HEK293T (cell line): ENCODE results near the gene PAIP2.
"Not testable (repeated sequence)": the region's sequence is repeated elsewhere in the genome, so short reads cannot be mapped to it uniquely, and the experiment has no call there.

Source experiments
- CTCF ChIA-PET: fragments of 350-600 bp; formaldehyde crosslinking; extraction: SDS; loops from one replicate; lab custom pipeline; 2021; ENCODE audit warnings: antibody characterized with exemption, inconsistent platforms; lab: Yijun Ruan, JAX
- POLR2A ChIA-PET: fragments of 350-600 bp; formaldehyde crosslinking; extraction: SDS; loops from one replicate; lab custom pipeline; 2020; ENCODE audit warnings: antibody characterized with exemption, inconsistent platforms; lab: Yijun Ruan, JAX
- DNase-seq: peaks from one replicate; pipeline ENCODE4 v3.0.0; 2012; ENCODE audit warnings: mixed read lengths; ENCODE audit errors: extremely low spot score
- ARNT ChIP-seq: fragments of 450-650 bp; IDR thresholded peaks from 2 replicates; pipeline ENCODE4 v1.6.1; 2017; ENCODE audit warnings: mild to moderate bottlenecking
- BHLHE40 ChIP-seq: fragments of 450-650 bp; IDR thresholded peaks from 2 replicates; pipeline ENCODE4 v1.6.1; 2016; ENCODE audit warnings: mild to moderate bottlenecking, moderate library complexity, borderline replicate concordance
- CTBP1 ChIP-seq: fragments of 450-650 bp; IDR thresholded peaks from 2 replicates; pipeline ENCODE4 v1.6.1; 2016; ENCODE audit warnings: borderline replicate concordance
- ELF4 ChIP-seq: fragments of 450-650 bp; IDR thresholded peaks from 2 replicates; pipeline ENCODE4 v1.6.1; 2017; ENCODE audit warnings: antibody characterized with exemption
- FOXA1 ChIP-seq: fragments of 450-650 bp; IDR thresholded peaks from 2 replicates; pipeline ENCODE4 v1.6.1; 2016; ENCODE audit warnings: mild to moderate bottlenecking
- FOXK2 ChIP-seq: fragments of 450-650 bp; IDR thresholded peaks from 2 replicates; pipeline ENCODE4 v1.6.1; 2016; ENCODE audit warnings: mild to moderate bottlenecking
- FOXM1 ChIP-seq: fragments of 450-650 bp; IDR thresholded peaks from 2 replicates; pipeline ENCODE4 v1.6.1; 2017; ENCODE audit warnings: mild to moderate bottlenecking, borderline replicate concordance
- HDGF ChIP-seq: fragments of 450-650 bp; IDR thresholded peaks from 2 replicates; pipeline ENCODE4 v1.6.1; 2017; ENCODE audit warnings: antibody characterized with exemption, borderline replicate concordance
- L3MBTL2 ChIP-seq: fragments of 450-650 bp; conservative IDR thresholded peaks from 2 replicates; pipeline ENCODE4 v1.6.1; 2016; ENCODE audit warnings: mild to moderate bottlenecking
- LEF1 ChIP-seq: fragments of 450-650 bp; IDR thresholded peaks from 2 replicates; pipeline ENCODE4 v1.6.1; 2017; ENCODE audit warnings: mild to moderate bottlenecking, borderline replicate concordance
- NFRKB ChIP-seq: fragments of 450-650 bp; IDR thresholded peaks from 2 replicates; pipeline ENCODE4 v1.6.1; 2016; ENCODE audit warnings: mild to moderate bottlenecking, moderate library complexity
- PKNOX1 ChIP-seq: fragments of 450-650 bp; IDR thresholded peaks from 2 replicates; pipeline ENCODE4 v1.6.1; 2016
- SP1 ChIP-seq: fragments of 450-650 bp; IDR thresholded peaks from 2 replicates; pipeline ENCODE4 v1.6.1; 2017
- SUZ12 ChIP-seq: fragments of 450-650 bp; IDR thresholded peaks from 2 replicates; pipeline ENCODE4 v1.6.1; 2016; ENCODE audit warnings: mild to moderate bottlenecking
- TARDBP ChIP-seq: fragments of 450-650 bp; IDR thresholded peaks from 2 replicates; pipeline ENCODE4 v1.6.1; 2016
- ZNF384 ChIP-seq: fragments of 450-650 bp; IDR thresholded peaks from 2 replicates; pipeline ENCODE4 v1.6.1; 2016

The PAIP2 gene

GRCh38 chr5:139308797-139309196 lies 32.9 kb upstream of the PAIP2 start:
- POLR2A ChIA-PET = interaction anchor here (11.8 kb wide), 1 partner anchor 14 kb away, joined by 104 read pairs; the partner anchor contains the start of gene MATR3
- DNase-seq = no peak

DNA sequence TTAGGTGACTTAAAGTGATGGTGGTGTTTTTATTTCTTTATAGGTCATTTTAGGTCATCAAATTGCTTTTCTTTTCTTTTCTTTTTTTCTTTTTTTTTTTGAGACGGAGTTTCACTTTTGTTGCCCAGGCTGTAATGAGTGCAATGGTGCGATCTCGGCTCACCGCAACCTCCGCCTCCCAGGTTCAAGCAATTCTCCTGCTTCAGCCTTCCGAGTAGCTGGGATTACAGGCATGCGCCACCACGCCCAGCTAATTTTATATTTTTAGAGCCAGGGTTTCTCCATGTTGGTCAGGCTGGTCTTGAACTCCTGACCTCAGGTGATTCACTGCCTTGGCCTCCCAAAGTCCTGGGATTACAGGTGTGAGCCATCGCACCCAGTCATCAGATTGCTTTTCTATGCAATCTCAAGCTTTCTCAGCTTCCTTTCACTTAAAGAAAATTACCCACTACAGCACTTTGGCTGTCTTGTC lies 30.9 kb upstream of the PAIP2 start:
- CTCF ChIA-PET = interaction anchor here (0.5 to 0.9 kb wide), 5 partner anchors 36 to 1071 kb away, joined by 3 to 7 read pairs (median 4); no protein-coding TSS in a partner anchor
- POLR2A ChIA-PET = interaction anchor here (11.8 kb wide), 1 partner anchor 16 kb away, joined by 104 read pairs; the partner anchor contains the start of gene MATR3
- not testable (repeated sequence) for DNase-seq

More at GRCh38 chr5:139308797-139309196, 32.9 kb upstream of the PAIP2 start:
- no peak for TF ChIP-seq ZNF384
- TF ChIP-seq NFRKB = no peak
- TF ChIP-seq L3MBTL2 = no peak
- TF ChIP-seq FOXM1 = no peak
- no peak for TF ChIP-seq TARDBP
- CTCF ChIA-PET = interaction anchor here (0.5 kb wide), 1 partner anchor 729 kb away, joined by 3 read pairs; no protein-coding TSS in a partner anchor

DNA sequence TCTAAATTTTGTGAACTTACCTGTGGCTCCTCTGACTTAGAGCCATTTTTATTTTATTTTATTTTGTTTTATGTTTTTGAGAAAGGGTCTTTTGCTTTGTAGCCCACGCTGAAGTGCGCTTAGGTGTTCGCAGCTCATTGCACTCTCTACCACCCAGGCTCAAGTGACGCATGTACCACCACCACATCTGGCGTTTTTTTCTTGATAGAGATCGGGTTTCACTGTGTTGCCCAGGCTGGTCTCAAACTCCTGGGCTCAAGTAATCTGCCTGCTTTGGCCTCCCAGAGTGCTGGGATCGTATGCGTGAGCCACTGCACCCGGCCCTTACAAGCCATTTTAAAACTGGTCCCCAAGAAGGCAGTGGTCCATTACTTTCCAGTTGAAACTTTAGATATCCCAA lies 29.6 kb upstream of the PAIP2 start:
- DNase-seq = no peak
- POLR2A ChIA-PET = interaction anchor here (11.8 kb wide), 1 partner anchor 17 kb away, joined by 104 read pairs; the partner anchor contains the start of gene MATR3
- CTCF ChIA-PET = interaction anchor here (0.6 to 1.4 kb wide), 2 partner anchors 18 to 23 kb away, joined by 3 to 5 read pairs; partner anchors contain the start of gene MATR3
- TF ChIP-seq ARNT = no peak
- peak; percentile 79 for TF ChIP-seq ZNF384
- TF ChIP-seq TARDBP = no peak

DNA sequence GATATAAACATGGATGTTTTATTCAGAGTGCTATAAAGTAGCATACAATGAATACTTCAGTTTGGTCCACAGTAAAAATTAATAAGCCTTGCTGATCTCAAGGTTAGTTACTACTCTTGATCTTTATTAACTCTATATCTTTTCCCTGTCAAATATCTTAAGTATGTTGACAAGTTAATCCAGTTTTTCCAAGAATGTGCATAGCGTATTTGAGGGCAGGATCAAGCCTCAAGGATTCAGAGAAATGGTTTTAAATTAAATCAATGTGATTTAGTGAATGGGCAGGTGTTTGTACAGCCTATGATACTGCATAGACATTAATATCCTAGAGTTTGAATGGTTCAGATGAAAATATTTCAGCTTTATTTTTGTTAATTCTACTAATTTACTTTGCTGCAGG lies 27.4 kb upstream of the PAIP2 start:
- POLR2A ChIA-PET = no interaction called here
- CTCF ChIA-PET = interaction anchor here (1.0 kb wide), 1 partner anchor 28 kb away, joined by 3 read pairs; the partner anchor contains the start of gene PAIP2

GRCh38 chr5:139315056-139315615 lies 26.5 kb upstream of the PAIP2 start:
- DNase-seq = no peak
- ChIA-PET POLR2A (no interaction called here), CTCF (no interaction called here)
- TF ChIP-seq LEF1 (no peak), ZNF384 (no peak), ELF4 (no peak), NFRKB (no peak), BHLHE40 (no peak), ARNT (no peak), HDGF (no peak)

More for the DNA sequence above, 27.4 kb upstream of the PAIP2 start:
- no peak for DNase-seq
- no peak for TF ChIP-seq ZNF384
- no peak for TF ChIP-seq LEF1
- TF ChIP-seq SUZ12 = no peak

- POLR2A ChIA-PET = interaction anchor here (2.0 kb wide), 1 partner anchor 41 kb away, joined by 4 read pairs; no protein-coding TSS in a partner anchor
- TF ChIP-seq SUZ12 (no peak), FOXA1 (no peak), FOXM1 (no peak), ARNT (no peak), SP1 (no peak), LEF1 (no peak)
- CTCF ChIA-PET = interaction anchor here (0.6 kb wide), 1 partner anchor 23 kb away, joined by 3 read pairs; no protein-coding TSS in a partner anchor
Observed at GRCh38 chr5:139335811-139336210, 5.8 kb upstream of the PAIP2 start.

DNA sequence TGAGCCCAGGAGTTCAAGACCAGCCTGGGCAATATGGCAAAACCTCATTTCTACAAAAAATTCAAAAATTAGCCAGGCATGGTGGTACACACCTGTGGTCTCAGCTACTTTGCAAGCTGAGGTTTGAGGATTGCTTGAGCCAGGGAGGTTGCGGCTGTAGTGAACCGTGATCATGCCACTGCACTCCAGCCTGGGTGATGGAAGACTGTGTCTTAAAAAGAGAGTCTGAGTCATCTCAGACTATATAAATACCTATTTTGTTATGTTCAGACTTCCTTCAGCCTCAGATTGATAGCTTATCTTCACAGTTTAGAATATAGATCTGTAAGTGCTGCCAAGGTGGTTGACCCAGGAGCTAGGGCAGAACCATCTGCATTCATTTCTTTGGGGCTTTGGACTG lies 1.6 kb upstream of the PAIP2 start:
- POLR2A ChIA-PET = interaction anchor here (1.2 to 3.6 kb wide), 3 partner anchors 7 to 99 kb away, joined by 4 to 57 read pairs (median 21); partner anchors contain the start of genes DNAJC18 and MATR3
- TF ChIP-seq SUZ12 = no peak
- no peak for TF ChIP-seq PKNOX1
- no peak for TF ChIP-seq ELF4
- TF ChIP-seq CTBP1 = no peak
- no peak for TF ChIP-seq FOXA1
- no peak for TF ChIP-seq LEF1
- TF ChIP-seq NFRKB = no peak
- TF ChIP-seq HDGF = no peak
- no peak for TF ChIP-seq SP1
- TF ChIP-seq BHLHE40 = no peak
- no peak for TF ChIP-seq ARNT
- no peak for TF ChIP-seq FOXK2
- TF ChIP-seq TARDBP = no peak
- TF ChIP-seq ZNF384 = no peak
- TF ChIP-seq L3MBTL2 = no peak
- DNase-seq = no peak
- CTCF ChIA-PET = no interaction called here

More at GRCh38 chr5:139335811-139336210, 5.8 kb upstream of the PAIP2 start:
- DNase-seq = no peak

GRCh38 chr5:139341187-139341688 lies 416 bp upstream of the PAIP2 start:
- ChIA-PET CTCF (interaction anchor here (0.8 to 1.1 kb wide), 3 partner anchors 9 to 24 kb away, joined by 3 to 6 read pairs (median 3); no protein-coding TSS in a partner anchor), POLR2A (interaction anchor here (1.1 to 3.6 kb wide), 17 partner anchors 8 to 220 kb away, joined by 3 to 57 read pairs (median 7); partner anchors contain the start of genes MATR3, SPATA24 and UBE2D2)
- no peak for DNase-seq
- TF ChIP-seq L3MBTL2 = no peak; the same call in 1 of the 2 replicates
- TF ChIP-seq FOXM1 = no peak
- TF ChIP-seq SUZ12 = no peak
- no peak for TF ChIP-seq CTBP1
- TF ChIP-seq FOXK2 = no peak
- no peak for TF ChIP-seq ELF4
- no peak for TF ChIP-seq TARDBP
- no peak for TF ChIP-seq ZNF384
- TF ChIP-seq BHLHE40 = no peak
- TF ChIP-seq LEF1 = no peak
- TF ChIP-seq NFRKB = no peak
- no peak for TF ChIP-seq FOXA1
- TF ChIP-seq HDGF = no peak
- TF ChIP-seq SP1 = no peak
- no peak for TF ChIP-seq ARNT
- no peak for TF ChIP-seq PKNOX1
